ENCODE data around the gene AMPD3. TPM values are rescaled to one million over a fixed set of nuclear protein-coding genes. Genes with fewer than 3 reads are reported as not detected.
A peak's percentile ranks its signal among the peaks of the same experiment; 100 is the strongest.

Gene AMPD3
- polyA plus RNA-seq, 1 donor (not counting 4 experiments of a cell fraction or from before 2014, with no cell fraction given) = 11.1 TPM

- H2AFZ ChIP-seq (ENCODE audit: control insufficient read depth, low read length) = peak overlapping the region; percentile 59
- FAIRE-seq (peak; percentile 44), DNase-seq (ENCODE audit: low read depth, low spot score) (peak; percentile 49)
- H3K4me1 ChIP-seq (ENCODE audit: control insufficient read depth, extremely low read depth, insufficient read depth, low read length) = peaks cover 60% of the 10 kb centered on the region
- H3K27me3 ChIP-seq (ENCODE audit: control insufficient read depth, extremely low read depth, insufficient read depth, low read length) = no peaks in the 10 kb centered on the region
- H3K9me3 ChIP-seq (ENCODE audit: control insufficient read depth, low read depth, low read length) = no peaks in the 10 kb centered on the region
- peak overlapping the region; percentile 96 for H3K4me2 ChIP-seq (ENCODE audit: control insufficient read depth, extremely low read depth, insufficient read depth, low read depth, low read length)
- peak overlapping the region; percentile 95 for H3K9ac ChIP-seq (ENCODE audit: control insufficient read depth, extremely low read depth, insufficient read depth, low read length)
- H3K79me2 ChIP-seq (ENCODE audit: control insufficient read depth, insufficient read depth, low read length) = peaks cover 36% of the 10 kb centered on the region
- dilution Hi-C loops (cut with MboI; ENCODE audit: extremely low pct_ligation_motif_present, low sequenced_read_pairs) = no loop called here
- no peaks in the 10 kb centered on the region for H3K9me1 ChIP-seq (ENCODE audit: control insufficient read depth, extremely low read depth, insufficient read depth, low read length)
- H3K27ac ChIP-seq (ENCODE audit: control insufficient read depth, insufficient read depth, low read length) = peak overlapping the region; percentile 99
- no peak for TF ChIP-seq CTCF (optimal IDR thresholded peaks at IDR 0.05 in 1 of 3, IDR thresholded peaks at IDR 0.05 in 1 of 3, conservative IDR thresholded peaks at IDR 0.05 in 1 of 3; ENCODE audit: extremely low read depth in 1 of 3, insufficient read depth in 2 of 3, low read length in 3 of 3)
- no peak for TF ChIP-seq EZH2 (IDR thresholded peaks at IDR 0.05; ENCODE audit: low read length)
- no peaks in the 10 kb centered on the region for H4K20me1 ChIP-seq (ENCODE audit: control insufficient read depth, extremely low read depth, insufficient read depth, low read length)
- H3K36me3 ChIP-seq (ENCODE audit: control insufficient read depth in 2 of 2, extremely low read depth in 1 of 2, insufficient read depth in 2 of 2, low read length in 2 of 2) = peaks cover 0 to 4% of the 10 kb centered on the region in 2 experiments
- H3K4me3 ChIP-seq (ENCODE audit: control insufficient read depth in 2 of 3, extremely low read depth in 1 of 3, insufficient read depth in 2 of 3, low read depth in 1 of 3, low read length in 3 of 3) = peak overlapping the region; percentile 41 to 69 (median 59)
Measured at GRCh38 chr11:10455637-10456487, 798 bp downstream of the AMPD3 start.

GRCh38 chr11:10456519-10456918 is 1.5 kb downstream of the AMPD3 start:
- H3K27ac ChIP-seq (ENCODE audit: control insufficient read depth, insufficient read depth, low read length) = peak overlapping the region; percentile 99
- no peaks in the 10 kb centered on the region for H3K27me3 ChIP-seq (ENCODE audit: control insufficient read depth, extremely low read depth, insufficient read depth, low read length)
- peak overlapping the region; percentile 41 to 69 (median 59) for H3K4me3 ChIP-seq (ENCODE audit: control insufficient read depth in 2 of 3, extremely low read depth in 1 of 3, insufficient read depth in 2 of 3, low read depth in 1 of 3, low read length in 3 of 3)
- peak overlapping the region; percentile 95 for H3K9ac ChIP-seq (ENCODE audit: control insufficient read depth, extremely low read depth, insufficient read depth, low read length)
- H3K9me3 ChIP-seq (ENCODE audit: control insufficient read depth, low read depth, low read length) = no peaks in the 10 kb centered on the region
- dilution Hi-C loops (cut with MboI; ENCODE audit: extremely low pct_ligation_motif_present, low sequenced_read_pairs) = no loop called here
- peak overlapping the region; percentile 59 for H2AFZ ChIP-seq (ENCODE audit: control insufficient read depth, low read length)
- TF ChIP-seq CTCF (optimal IDR thresholded peaks at IDR 0.05 in 1 of 3, IDR thresholded peaks at IDR 0.05 in 1 of 3, conservative IDR thresholded peaks at IDR 0.05 in 1 of 3; ENCODE audit: extremely low read depth in 1 of 3, insufficient read depth in 2 of 3, low read length in 3 of 3) (no peak), EZH2 (IDR thresholded peaks at IDR 0.05; ENCODE audit: low read length) (no peak)
- H3K4me1 ChIP-seq (ENCODE audit: control insufficient read depth, extremely low read depth, insufficient read depth, low read length) = peaks cover 53% of the 10 kb centered on the region
- DNase-seq (ENCODE audit: low read depth, low spot score) (no peak), FAIRE-seq (no peak)
- no peaks in the 10 kb centered on the region for H3K9me1 ChIP-seq (ENCODE audit: control insufficient read depth, extremely low read depth, insufficient read depth, low read length)
- peak overlapping the region; percentile 96 for H3K4me2 ChIP-seq (ENCODE audit: control insufficient read depth, extremely low read depth, insufficient read depth, low read depth, low read length)
- H4K20me1 ChIP-seq (ENCODE audit: control insufficient read depth, extremely low read depth, insufficient read depth, low read length) = no peaks in the 10 kb centered on the region
- peaks cover 33% of the 10 kb centered on the region for H3K79me2 ChIP-seq (ENCODE audit: control insufficient read depth, insufficient read depth, low read length)
- peaks cover 3 to 5% of the 10 kb centered on the region in 2 experiments for H3K36me3 ChIP-seq (ENCODE audit: control insufficient read depth in 2 of 2, extremely low read depth in 1 of 2, insufficient read depth in 2 of 2, low read length in 2 of 2)

All from keratinocyte (primary cell).